ENCODE data around the gene MSANTD4.
"Not testable (repeated sequence)": the region's sequence is repeated elsewhere in the genome, so short reads cannot be mapped to it uniquely, and the experiment has no call there.

Gene MSANTD4

GRCh38 chr11:106021967-106022794 lies at the start of gene MSANTD4:
Gene MSANTD4, minus strand, starts transcription at chr11:106022240. Its CDS starts 11,323 bp downstream, at chr11:106010917.
- peak; percentile 100 for DNase-seq (ENCODE audit: low spot score)

DNA sequence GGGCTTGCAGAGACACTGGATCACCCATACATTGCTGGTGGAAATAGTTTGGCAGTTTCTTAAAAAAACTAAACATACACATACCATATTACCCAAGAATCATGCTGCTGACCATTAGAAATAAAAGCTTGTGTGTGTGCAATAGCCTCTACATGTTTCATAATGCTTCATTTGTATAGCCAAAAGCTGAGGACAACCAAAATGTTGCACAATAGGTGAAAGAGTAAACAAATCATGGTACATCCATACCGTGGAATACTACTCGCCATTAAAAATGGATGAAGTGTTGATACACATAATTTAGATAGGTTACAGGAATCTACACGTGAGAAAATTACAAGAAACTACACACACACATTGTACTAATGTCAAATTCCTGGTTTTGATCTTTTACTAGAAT lies 48.6 kb upstream of the MSANTD4 start:
- no peak for DNase-seq (ENCODE audit: low spot score)

DNA sequence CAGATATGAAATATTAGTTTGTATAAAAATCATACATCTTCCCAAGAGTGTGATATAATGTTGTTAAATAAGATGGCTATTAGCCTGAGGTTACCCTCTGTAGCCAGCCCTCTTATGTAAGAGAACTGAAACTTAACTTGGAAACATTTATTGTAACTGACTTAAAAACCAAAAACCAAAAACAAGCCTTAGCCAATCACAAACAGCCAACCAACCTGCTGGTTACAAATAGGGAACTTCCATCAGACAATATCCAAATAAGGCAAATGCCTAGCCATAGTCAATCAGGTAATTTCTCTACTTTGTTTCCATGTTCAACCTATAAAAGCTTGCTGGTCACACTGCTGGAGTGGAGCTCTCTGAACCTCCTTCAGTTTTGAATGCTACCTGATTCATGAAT lies 41.0 kb upstream of the MSANTD4 start:
- DNase-seq (ENCODE audit: low spot score), result no peak

DNA sequence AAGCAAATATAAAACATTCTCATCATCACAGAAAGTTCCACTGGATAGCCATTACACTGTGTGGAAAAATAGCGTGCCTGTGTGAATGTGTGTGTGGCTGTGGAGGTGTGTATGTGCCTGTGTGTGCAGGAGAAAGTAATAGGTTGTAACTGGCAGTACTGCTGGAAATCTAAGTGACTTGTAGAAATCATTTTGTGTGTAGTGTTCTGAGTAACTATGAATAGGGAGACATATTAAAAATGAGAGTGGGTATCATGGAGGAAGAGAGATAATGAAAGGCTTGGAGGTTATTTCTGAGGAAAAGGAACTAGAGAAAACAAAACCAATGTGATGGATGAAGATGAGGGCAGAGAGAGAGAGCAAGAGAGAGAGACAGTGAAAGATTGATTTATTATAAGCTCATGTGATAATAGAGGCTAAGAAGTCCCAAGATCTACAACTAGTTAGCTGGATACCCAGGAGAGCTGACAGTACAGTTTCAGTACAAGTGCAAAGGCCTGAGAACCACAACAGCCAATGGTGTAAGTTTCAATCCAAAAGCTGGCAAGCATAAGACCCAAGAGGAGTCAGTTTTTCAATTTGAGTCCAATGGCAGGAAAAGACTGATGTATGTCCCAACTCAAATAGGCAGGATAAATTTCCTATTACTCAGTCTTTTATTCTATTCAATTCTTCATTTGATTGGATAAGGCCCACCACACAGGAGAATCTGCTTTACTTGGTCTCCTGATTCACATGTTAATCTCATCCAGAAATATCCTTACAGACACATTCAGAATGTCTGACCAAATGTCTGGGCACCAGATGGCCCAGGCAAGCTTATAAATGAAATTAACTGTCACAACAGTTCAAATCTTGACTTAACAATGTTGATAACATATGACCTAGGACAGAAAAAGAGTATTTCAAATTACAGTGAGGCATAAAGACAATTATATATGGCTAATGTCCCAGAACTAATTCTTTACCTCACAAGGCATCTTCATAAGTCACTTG lies 40.2 kb upstream of the MSANTD4 start:
- no peak for DNase-seq (ENCODE audit: low spot score)

- no peak for DNase-seq (ENCODE audit: low spot score)
Observed at GRCh38 chr11:106061249-106061784, 39.3 kb upstream of the MSANTD4 start.

- no peak for DNase-seq (ENCODE audit: low spot score)
Observed at GRCh38 chr11:106059617-106060016, 37.6 kb upstream of the MSANTD4 start.

- DNase-seq (ENCODE audit: low spot score), result not testable (repeated sequence)
Observed at GRCh38 chr11:106058377-106058776, 36.3 kb upstream of the MSANTD4 start.

- DNase-seq (ENCODE audit: low spot score), result no peak
Observed at GRCh38 chr11:106051103-106051502, 29.1 kb upstream of the MSANTD4 start.

DNA sequence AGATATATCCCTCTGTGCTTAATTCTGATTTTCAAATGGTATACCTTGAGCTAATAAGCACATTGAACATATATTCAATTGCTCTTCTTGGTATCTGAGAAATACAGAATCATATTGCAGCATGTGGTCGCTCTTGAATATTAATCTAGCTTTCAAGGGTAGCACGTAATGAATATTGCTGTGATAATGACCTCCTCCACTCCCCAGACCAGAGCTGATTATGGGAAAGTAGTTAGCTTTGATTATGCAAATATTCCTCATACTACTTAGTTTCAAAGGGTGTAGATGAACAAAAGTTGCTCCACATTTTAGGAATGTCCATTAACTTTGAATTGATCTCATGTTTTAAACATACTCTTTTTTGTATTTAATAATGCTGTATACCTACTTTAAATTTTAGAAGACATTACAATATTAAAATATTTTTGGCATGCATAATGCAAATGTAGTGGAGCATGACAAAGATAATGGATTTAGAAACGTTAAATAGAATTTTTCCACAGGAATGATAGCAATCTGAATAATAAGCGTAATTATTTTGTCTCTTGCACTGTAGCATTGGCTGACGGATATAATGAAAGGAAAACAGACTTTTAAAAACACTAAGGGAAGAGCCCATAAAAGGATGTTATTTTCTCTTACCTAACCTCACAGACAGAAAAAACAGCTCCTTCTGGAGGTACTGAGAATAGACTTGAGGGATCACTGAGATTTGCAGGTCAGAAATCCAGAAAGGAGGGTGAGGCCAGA lies 27.9 kb upstream of the MSANTD4 start:
- no peak for DNase-seq (ENCODE audit: low spot score)

DNA sequence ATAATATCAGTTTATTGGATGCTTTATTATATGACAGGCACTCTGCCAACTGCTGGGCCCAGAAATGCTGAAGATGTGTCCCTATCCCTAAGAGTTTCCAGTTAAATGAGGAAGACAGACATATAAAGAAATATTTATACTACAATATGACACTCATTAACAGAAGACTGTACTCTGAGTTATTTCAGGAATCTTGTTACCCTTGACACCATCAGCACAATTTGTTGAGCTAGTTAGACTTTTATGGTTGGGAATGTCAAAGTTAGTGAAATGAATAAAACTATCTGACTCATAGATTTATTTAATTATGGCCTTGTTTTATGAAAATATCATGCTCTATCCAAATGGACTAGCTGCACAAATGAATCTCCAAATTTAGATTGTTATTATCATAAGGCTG lies 25.6 kb upstream of the MSANTD4 start:
- no peak for DNase-seq (ENCODE audit: low spot score)

DNA sequence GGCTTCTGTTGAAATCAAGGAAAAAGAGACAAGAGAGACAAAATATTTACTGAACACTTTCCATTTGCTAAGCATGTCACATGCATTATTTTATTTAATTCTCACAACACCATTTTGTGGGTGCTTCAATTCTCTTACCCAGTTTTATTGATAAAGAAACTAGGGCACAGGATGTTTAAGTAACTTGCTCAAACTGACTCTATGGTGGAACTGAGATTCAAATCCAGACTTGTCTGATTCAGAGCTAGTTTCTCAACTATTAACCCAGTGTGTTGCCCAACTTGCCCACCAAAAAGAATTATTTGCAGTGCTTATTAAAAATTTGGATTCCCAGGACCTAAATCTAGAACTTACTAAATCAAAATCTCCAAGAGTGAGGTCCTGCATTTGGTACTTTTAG lies 21.5 kb upstream of the MSANTD4 start:
- DNase-seq (ENCODE audit: low spot score), result no peak

GRCh38 chr11:106032861-106033260 lies 10.8 kb upstream of the MSANTD4 start:
- no peak for DNase-seq (ENCODE audit: low spot score)

DNA sequence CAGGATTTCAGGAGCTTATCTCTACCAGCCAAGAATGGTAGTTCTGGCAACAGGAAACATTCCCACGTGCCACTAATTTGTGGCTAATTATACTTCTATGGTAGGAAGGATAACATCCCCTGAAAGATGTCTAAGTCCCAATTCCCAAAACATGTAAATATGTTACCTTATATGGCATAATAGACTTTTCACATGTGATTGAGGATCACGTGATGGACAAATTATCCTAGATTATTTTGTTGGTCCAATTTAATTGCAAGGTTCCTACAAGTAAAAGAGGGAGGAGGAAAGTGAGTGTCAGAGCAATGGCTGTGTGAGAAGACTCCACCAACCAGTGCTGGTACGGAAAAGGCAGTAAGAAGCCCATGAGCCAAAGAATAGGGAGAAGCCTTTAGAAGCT lies 9.9 kb upstream of the MSANTD4 start:
- DNase-seq (ENCODE audit: low spot score), result no peak

DNA sequence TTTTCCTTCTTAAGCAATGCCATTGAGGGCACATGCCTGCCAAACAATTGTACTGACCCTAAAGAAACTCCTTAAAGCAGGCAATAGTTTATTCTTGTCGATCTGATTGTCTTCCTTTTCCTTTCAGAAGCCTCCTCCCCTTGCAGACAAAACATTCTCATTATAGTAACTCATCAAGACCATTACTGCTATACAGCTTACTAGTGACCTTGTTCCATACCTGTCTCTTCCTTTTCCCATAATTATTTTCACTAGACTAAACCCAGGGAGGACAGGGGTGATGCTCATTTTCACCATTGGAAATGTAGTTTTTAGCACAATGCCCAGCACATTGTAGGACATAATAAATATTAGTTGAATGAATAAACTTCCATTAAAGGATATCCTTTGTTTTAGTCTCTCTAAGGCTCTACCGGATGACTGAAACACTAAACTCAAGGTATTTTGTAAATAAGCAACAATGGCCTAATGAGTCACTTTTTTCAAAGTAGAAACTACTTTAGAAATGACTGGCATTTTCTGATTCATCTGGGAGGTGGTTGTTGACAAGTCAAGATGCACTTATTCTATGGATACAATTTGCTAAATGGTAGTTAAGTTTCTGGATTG lies 9.3 kb upstream of the MSANTD4 start:
- no peak for DNase-seq (ENCODE audit: low spot score)

DNA sequence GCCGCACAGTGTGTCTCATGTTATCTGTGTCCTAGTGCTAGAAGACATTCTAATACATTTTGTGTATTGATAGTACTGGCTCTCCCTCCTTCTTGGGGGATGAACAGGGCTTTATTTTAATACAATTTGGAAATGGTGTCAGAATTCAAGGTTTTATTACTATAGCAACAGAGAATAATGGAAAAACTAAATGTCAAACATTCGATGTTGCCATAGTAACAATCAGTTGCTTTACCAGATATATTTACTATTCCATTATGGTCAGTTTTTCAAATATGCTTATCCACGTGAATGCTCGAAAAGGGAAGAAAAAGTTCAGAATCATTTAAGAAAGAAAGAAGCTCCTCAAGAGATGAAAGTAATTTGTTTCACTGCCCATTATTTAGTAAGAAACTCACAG lies 8.6 kb upstream of the MSANTD4 start:
- no peak for DNase-seq (ENCODE audit: low spot score)

GRCh38 chr11:106022795-106023275 lies 795 bp upstream of the MSANTD4 start:
- no peak for DNase-seq (ENCODE audit: low spot score)

- DNase-seq (ENCODE audit: low spot score), result no peak
Observed at GRCh38 chr11:106021181-106021966, 666 bp downstream of the MSANTD4 start.

DNA sequence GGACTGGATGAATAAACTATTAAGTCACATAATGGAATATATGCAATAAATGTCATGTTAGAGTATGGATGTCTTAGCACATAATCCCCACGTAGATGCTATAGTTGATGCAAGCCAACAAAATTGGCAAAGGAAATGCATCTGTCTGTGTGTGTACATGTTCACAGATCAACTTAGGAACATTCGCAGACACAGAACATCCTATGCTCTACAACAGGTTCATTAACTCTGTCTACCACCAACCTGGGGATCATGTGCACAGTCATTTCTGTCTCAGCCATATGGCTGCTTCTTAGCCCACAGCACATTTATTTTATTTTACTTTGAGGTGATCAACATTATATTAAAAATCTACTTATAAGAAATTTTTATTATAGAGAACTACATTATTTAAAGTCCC lies 4.9 kb downstream of the MSANTD4 start:
- DNase-seq (ENCODE audit: low spot score), result no peak

DNA sequence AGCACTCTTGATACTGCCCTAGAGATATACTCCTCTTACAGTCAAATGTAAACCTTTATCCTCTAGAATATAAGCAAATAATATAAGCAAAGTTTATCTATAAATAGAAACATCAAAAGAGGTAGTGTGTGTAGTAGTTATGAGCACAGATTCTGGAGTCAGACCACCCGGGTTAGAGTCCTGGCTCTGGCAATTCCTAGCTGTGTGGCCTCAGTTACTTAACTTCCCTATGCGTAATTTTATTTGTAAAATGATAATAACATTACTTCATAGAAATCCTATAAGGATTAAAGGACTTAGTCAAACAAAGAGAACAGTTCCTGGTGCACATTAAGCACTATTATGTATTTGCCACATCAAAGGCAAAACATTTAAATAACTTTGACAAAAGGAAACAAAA lies 7.0 kb downstream of the MSANTD4 start:
- no peak for DNase-seq (ENCODE audit: low spot score)

DNA sequence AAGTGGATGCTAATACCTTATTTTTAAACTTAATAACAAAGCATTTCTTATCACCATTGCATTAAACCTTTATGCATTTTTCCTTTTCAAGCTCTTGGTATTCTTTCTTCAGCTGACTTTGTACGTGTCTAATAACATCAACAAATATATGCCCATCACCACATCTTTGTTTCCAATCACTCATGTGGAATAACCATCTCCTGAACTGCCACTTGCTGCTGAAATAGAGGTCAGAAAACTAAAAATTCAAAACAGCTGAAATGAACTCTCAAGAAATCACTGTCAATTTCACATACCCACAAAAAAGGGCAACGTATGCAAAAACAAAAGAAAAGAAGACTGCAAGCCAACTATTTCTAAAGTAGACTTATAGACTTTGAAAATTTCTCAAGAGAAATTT lies 7.4 kb downstream of the MSANTD4 start:
- no peak for DNase-seq (ENCODE audit: low spot score)

Measured in putamen (tissue), 1 donor.